GM20000 (cell line): ENCODE results near the gene CMIP.

Experiments used
- DNase-seq: peaks from one replicate; pipeline ENCODE4 v3.0.0; 2012; ENCODE audit warnings: low spot score
- CTCF ChIP-seq: IDR thresholded peaks from 2 replicates; pipeline ENCODE4 v1.5.1; 2012; ENCODE audit warnings: mild to moderate bottlenecking, control low read depth; ENCODE audit errors: extremely low read depth, missing control alignments

CMIP gene

GRCh38 chr16:81654346-81654745 is 209.7 kb downstream of the CMIP start:
- no peak for TF ChIP-seq CTCF
- DNase-seq = no peak

DNA sequence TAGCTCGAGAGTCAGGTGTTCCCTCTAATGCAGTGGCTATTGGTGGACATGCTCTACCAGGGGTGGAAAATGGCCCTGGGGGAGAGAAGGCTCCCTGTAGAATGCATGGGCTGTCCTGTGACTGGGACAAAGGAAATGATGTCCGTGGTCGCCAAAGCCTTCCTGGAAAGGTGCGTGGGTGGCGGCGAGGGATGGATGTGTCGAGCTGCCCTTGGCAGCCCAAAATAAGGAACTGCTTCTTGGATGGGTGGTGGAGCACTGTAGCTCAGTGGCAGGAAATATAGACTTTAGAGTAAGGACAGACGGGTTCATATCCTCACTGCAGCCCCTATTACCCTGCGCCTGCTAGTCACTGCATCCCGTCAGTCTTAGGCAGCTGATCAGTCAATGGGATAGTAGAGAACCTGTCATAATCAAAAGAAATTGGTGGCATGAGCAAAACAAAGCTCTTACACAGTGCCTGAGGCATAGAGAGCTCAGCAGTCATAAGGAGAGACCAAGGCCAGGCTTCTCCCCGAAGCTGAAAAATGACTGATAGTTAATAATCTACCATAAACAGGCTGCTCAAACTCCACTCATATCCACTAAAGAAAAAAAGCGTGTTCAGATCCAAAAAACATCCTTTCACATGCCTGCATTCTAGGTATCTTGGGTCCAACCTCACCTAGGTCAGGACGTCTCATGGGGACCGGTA is 211.0 kb downstream of the CMIP start:
- no peak for DNase-seq
- TF ChIP-seq CTCF = no peak

DNA sequence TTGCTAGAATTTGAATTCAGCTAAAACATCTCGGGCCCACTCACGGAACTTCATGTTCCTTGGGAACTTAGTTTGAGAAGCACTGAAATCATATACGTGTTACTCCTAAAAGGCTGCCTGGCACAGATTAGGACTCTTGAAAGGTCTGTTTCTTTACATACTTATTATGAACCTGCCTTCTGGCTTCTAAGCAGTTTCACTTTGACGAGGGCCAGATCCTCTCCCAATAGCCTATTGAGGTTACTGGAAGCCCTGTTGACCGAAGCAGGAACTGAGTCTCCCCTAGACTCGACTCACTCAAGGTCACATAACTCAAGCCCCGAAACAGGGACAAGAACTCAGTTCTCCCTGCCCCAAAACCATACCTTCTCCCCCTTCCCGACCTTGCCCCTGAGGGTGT is 212.6 kb downstream of the CMIP start:
- no peak for TF ChIP-seq CTCF
- peak; percentile 56 for DNase-seq

GRCh38 chr16:81657781-81658180 is 213.2 kb downstream of the CMIP start:
- no peak for DNase-seq
- TF ChIP-seq CTCF = no peak

- DNase-seq = no peak
- TF ChIP-seq CTCF = no peak
Measured at GRCh38 chr16:81658373-81658772, 213.8 kb downstream of the CMIP start.

DNA sequence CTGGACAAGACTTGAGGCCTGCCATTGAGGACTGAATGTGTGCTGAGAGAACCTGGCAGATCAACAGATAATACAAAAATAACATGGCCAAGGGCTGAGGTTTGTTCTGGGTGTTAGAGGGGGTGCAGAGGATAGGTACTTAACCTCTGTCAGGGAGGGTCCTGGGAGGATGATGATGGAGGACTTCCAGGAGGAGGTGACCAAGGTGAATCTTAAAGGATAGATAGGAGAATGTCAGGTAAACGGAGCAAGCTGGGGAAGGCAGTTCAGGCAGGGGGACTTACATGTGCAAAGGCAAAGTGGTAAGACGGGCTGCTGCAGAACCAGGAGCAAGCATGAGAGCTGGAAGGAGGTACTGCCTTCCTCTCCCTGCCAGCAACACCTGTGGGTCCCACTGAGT is 214.6 kb downstream of the CMIP start:
- no peak for TF ChIP-seq CTCF
- DNase-seq = no peak

- no peak for TF ChIP-seq CTCF
Measured at GRCh38 chr16:81661082-81661481, 216.5 kb downstream of the CMIP start.

More at GRCh38 chr16:81661082-81661481, 216.5 kb downstream of the CMIP start:
- DNase-seq = no peak
